SK-N-SH treated with all-trans-retinoic acid at 6 μM for 48 hours (cell line): ENCODE results near the gene MRC1.

Experiments
- ESRRG ChIP-seq: fragments of 250-450 bp; sonication (Bioruptor Pico); IDR thresholded peaks from 2 replicates; pipeline ENCODE4 v1.6.1; 2021; ENCODE audit warnings: mild to moderate bottlenecking
- RARB ChIP-seq: fragments of 250-450 bp; sonication (Bioruptor Pico); IDR thresholded peaks from 2 replicates; pipeline ENCODE4 v1.8.0; 2021; ENCODE audit warnings: mild to moderate bottlenecking, moderate library complexity
- SNAI2 ChIP-seq: fragments of 250-450 bp; sonication (Bioruptor Pico); IDR thresholded peaks from 2 replicates; pipeline ENCODE4 v1.5.0; 2020; ENCODE audit warnings: mild to moderate bottlenecking, moderate library complexity
- TF ChIP-seq, protein P1 (sequence below): fragments of 250-450 bp; sonication (Bioruptor Pico); IDR thresholded peaks from 2 replicates; pipeline ENCODE4 v1.8.0; 2020; ENCODE audit warnings: mild to moderate bottlenecking, moderate library complexity, borderline replicate concordance

GRCh38 chr10:17817790-17818189 lies 8.6 kb downstream of the MRC1 start:
- no peak for TF ChIP-seq RARB (CRISPR knock-in tag)
- TF ChIP-seq, protein P1, sequence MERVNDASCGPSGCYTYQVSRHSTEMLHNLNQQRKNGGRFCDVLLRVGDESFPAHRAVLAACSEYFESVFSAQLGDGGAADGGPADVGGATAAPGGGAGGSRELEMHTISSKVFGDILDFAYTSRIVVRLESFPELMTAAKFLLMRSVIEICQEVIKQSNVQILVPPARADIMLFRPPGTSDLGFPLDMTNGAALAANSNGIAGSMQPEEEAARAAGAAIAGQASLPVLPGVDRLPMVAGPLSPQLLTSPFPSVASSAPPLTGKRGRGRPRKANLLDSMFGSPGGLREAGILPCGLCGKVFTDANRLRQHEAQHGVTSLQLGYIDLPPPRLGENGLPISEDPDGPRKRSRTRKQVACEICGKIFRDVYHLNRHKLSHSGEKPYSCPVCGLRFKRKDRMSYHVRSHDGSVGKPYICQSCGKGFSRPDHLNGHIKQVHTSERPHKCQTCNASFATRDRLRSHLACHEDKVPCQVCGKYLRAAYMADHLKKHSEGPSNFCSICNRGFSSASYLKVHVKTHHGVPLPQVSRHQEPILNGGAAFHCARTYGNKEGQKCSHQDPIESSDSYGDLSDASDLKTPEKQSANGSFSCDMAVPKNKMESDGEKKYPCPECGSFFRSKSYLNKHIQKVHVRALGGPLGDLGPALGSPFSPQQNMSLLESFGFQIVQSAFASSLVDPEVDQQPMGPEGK (CRISPR knock-in tag): no peak
- TF ChIP-seq ESRRG (CRISPR knock-in tag): no peak
- no peak for TF ChIP-seq SNAI2 (CRISPR knock-in tag)
